Thymus (tissue), 11 donors: ENCODE results near the gene SHOC1. TPM values are rescaled to one million over a fixed set of nuclear protein-coding genes. Genes with fewer than 3 reads are reported as not detected.
"Not testable (repeated sequence)": the region's sequence is repeated elsewhere in the genome, so short reads cannot be mapped to it uniquely, and the experiment has no call there.

ENCODE experiments used
- DNase-seq, 9 donors: peaks; one replicate each; pipeline ENCODE4 v3.0.0-alpha.2; 2013; ENCODE audit warnings: low spot score in 9 of 9, low read depth in 6 of 9, missing footprints in 1 of 9
- H3K27ac ChIP-seq, 2 donors: one replicate each; pipeline ENCODE4 v1.5.1; 2013; ENCODE audit warnings: control low read depth in 1 of 2, low read depth in 1 of 2, low read length in 1 of 2, mild to moderate bottlenecking in 1 of 2, moderate library complexity in 1 of 2
- H3K27me3 ChIP-seq, 2 donors: one replicate each; pipeline ENCODE4 v1.5.1; 2013; ENCODE audit warnings: low read length in 1 of 2; ENCODE audit not compliant: control insufficient read depth in 2 of 2, insufficient read depth in 1 of 2
- H3K36me3 ChIP-seq, 2 donors: one replicate each; pipeline ENCODE4 v1.5.1; 2013; ENCODE audit warnings: low read length in 1 of 2, mild to moderate bottlenecking in 1 of 2, moderate library complexity in 1 of 2; ENCODE audit not compliant: control insufficient read depth in 2 of 2, insufficient read depth in 2 of 2
- H3K4me1 ChIP-seq, 2 donors: one replicate each; pipeline ENCODE4 v1.5.1; 2013; ENCODE audit warnings: low read length in 2 of 2; ENCODE audit not compliant: control insufficient read depth in 2 of 2, insufficient read depth in 2 of 2
- H3K4me3 ChIP-seq, 2 donors: one replicate each; pipeline ENCODE4 v1.5.1; 2013; ENCODE audit warnings: low read length in 2 of 2, control low read depth in 1 of 2, mild to moderate bottlenecking in 1 of 2
- H3K9me3 ChIP-seq, 2 donors: one replicate each; pipeline ENCODE4 v1.5.1; 2013; ENCODE audit warnings: low read length in 1 of 2, mild to moderate bottlenecking in 1 of 2; ENCODE audit not compliant: control insufficient read depth in 2 of 2, insufficient read depth in 1 of 2
- WGBS: extraction: QIAGEN DNeasy Blood & Tissue Kit; methylation state at CpG from one replicate; pipeline ENCODE4 v1.1.7; 2013; 5-methylcytosine and 5-hydroxymethylcytosine counted together
- polyA plus RNA-seq: library from polyadenylated mRNA; stranded (reverse); fragments of 200-250 nt; gene quantifications from one replicate; pipeline ENCODE4 v1.2.3, GENCODE V29; 2013
- total RNA-seq: library from RNA; stranded (reverse); fragments of 120-200 nt; gene quantifications from one replicate; pipeline ENCODE4 v1.2.4, GENCODE V29; 2013
- donor health status: healthy.

The SHOC1 gene
- total and polyA plus RNA-seq, 2 donors = under 0.01 to 0.14 TPM

DNA sequence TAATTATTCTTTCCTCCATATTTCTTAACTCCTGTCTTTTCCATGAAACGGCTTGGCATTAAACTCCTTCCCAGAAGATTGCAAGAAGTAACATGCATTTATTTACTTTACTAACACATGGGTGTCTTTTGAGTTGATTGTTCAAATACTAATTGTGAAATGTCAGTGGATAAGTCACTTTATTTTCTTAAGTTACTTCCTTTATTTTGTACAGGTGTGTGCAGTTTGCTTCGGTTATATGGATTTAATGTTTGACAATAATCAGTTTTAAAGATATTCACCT, 761 bp upstream of the SHOC1 start:
- Histone ChIP-seq H3K36me3 (no peaks in the 10 kb centered on the region), H3K4me1 (no peaks in the 10 kb centered on the region), H3K27ac (no peak overlapping the region), H3K27me3 (no peaks in the 10 kb centered on the region), H3K9me3 (no peaks in the 10 kb centered on the region), H3K4me3 (no peak overlapping the region)
- DNase-seq = no peak
- 96% methylated on average over 2 of the region's 2 CpGs for WGBS

DNA sequence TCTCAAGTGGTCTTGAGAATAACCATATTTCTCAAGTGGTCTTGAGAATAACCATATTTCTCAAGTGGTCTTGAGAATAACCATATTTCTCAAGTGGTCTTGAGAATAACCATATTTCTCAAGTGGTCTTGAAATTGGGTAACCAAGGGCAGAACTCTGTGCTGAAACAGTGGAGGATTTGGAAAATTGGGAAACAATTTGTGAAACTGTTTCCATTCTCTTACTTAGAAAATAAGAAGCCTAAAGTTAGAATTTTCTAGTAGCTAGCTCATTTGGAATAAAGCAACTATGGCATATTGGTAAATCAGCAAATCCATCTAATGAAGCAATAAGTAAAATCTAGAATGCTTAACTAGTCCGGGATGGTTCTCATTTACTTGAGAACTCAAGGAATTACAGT, 2.9 kb downstream of the SHOC1 start:
- not testable (repeated sequence) for H3K27ac ChIP-seq

DNA sequence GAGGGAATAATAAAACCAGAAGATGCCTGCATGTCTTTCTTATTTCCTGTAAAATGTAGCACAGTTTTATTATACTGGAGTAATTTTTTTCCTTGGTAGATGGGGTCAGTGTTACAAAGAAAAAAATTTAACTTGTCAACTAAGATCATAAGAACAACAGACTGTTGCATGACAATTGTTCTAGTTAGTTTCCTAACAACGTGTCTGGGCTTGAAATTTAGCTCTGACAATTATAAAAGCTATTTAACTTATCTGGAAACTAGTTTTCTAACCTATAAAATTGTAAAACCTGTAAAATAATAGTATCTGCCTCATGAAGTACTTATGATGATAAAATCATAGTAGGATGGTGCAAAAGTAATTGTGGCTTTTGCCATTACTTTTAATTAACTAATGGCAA, 4.9 kb downstream of the SHOC1 start:
- no peak overlapping the region for H3K4me3 ChIP-seq
- no peaks in the 10 kb centered on the region for H3K36me3 ChIP-seq
- H3K27ac ChIP-seq = no peak overlapping the region
- WGBS = 89% methylated on average over 1 of the region's 1 CpG
- no peak for DNase-seq
- no peaks in the 10 kb centered on the region for H3K27me3 ChIP-seq
- no peaks in the 10 kb centered on the region for H3K9me3 ChIP-seq
- no peaks in the 10 kb centered on the region for H3K4me1 ChIP-seq

More for the DNA sequence above, 2.9 kb downstream of the SHOC1 start:
- not testable (repeated sequence) for H3K4me3 ChIP-seq, H3K4me1 ChIP-seq, DNase-seq, H3K27me3 ChIP-seq, H3K9me3 ChIP-seq, H3K36me3 ChIP-seq
- WGBS = 97% methylated on average over 1 of the region's 1 CpG

DNA sequence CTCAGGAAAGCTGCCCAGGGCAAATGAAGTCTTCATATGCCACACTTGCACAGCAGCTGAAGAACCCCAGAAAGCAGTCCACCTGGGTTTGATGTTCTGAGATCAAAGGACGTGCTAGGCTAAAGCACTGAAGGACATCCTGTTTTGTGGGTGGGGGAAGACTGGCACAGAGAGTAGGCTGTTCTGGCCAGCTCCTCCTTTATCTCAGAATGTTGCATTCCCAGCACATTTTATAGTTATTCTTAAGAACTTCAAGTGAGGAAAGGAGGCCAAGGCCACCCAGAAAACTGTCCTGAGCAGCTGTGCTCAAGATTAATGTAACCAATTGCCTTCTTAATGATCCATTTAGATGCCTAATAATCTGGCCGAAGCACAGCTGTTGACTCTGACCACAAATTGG, 10.9 kb downstream of the SHOC1 start:
- Histone ChIP-seq H3K9me3 (no peaks in the 10 kb centered on the region), H3K27me3 (no peaks in the 10 kb centered on the region), H3K4me1 (no peaks in the 10 kb centered on the region), H3K36me3 (no peaks in the 10 kb centered on the region), H3K4me3 (no peak overlapping the region), H3K27ac (no peak overlapping the region)
- no peak for DNase-seq
- WGBS = 85% methylated on average over 2 of the region's 2 CpGs

DNA sequence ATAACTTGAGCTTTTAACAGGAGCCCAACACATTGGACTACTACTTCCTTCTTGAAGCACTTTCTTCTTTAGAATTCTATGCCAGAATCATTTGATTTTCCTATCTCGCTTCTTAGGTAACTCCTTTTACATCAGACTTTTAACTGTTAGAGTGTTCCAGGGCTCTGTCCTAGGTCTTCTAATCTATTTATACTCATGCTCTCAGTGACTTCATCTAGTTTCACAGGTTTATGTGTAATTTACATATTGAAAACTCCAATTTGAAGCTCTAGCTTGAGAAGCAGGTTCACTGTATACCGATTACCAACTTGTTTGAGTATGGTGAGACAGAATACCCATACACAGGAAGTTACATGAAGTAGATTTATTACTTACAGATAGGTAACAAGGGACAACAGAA, 11.3 kb downstream of the SHOC1 start:
- DNase-seq = no peak
- no peaks in the 10 kb centered on the region for H3K27me3 ChIP-seq
- H3K4me3 ChIP-seq = no peak overlapping the region
- no peaks in the 10 kb centered on the region for H3K4me1 ChIP-seq
- H3K9me3 ChIP-seq = no peaks in the 10 kb centered on the region
- WGBS = 95% methylated on average over 2 of the region's 2 CpGs
- no peak overlapping the region for H3K27ac ChIP-seq
- no peaks in the 10 kb centered on the region for H3K36me3 ChIP-seq

DNA sequence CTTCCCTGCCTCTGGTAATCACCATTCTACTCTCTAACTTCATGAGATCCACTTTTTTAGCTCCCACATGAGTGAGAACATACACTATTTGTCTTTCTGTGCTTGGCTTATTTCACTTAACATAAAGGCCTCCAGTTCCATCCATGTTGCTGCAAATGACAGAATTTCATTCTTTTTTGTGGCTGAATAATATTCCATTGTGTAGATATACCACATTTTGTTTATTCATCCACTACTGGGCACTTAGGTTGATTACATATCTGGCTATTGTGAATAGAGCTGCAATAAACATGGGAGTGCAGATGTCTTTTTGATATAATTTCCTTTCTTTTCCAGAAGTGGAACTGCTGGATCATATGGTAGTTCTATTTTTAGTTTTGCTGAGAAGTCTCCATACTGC, 28.7 kb downstream of the SHOC1 start:
- Histone ChIP-seq H3K27me3 (no peaks in the 10 kb centered on the region), H3K4me3 (no peak overlapping the region), H3K4me1 (no peaks in the 10 kb centered on the region), H3K36me3 (no peaks in the 10 kb centered on the region), H3K9me3 (peaks cover 0 to 8% of the 10 kb centered on the region in 2 donors), H3K27ac (no peak overlapping the region)
- DNase-seq = no peak

DNA sequence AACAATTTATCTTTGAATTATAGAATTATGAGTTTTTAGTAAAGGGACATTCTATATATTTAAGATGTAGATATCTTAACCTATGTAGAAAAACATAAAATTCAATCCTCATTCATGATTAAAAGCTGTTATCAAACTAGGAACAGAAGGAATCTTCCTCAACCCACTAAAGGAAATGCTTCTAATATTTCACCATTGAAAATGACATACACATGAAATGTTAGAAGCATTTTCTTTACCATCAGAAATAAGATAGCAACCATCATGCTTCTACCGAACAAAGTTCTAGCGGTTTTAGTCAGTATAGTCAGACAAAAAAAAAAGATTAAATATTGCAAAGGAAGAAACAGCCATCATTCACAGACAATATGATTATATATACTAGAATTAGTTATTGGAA, 32.2 kb downstream of the SHOC1 start:
- Histone ChIP-seq H3K36me3 (no peaks in the 10 kb centered on the region), H3K4me3 (no peak overlapping the region), H3K27ac (no peak overlapping the region), H3K4me1 (no peaks in the 10 kb centered on the region), H3K27me3 (no peaks in the 10 kb centered on the region), H3K9me3 (peaks cover 0 to 8% of the 10 kb centered on the region in 2 donors)
- DNase-seq = no peak
- WGBS = 0% methylated on average over 2 of the region's 2 CpGs

DNA sequence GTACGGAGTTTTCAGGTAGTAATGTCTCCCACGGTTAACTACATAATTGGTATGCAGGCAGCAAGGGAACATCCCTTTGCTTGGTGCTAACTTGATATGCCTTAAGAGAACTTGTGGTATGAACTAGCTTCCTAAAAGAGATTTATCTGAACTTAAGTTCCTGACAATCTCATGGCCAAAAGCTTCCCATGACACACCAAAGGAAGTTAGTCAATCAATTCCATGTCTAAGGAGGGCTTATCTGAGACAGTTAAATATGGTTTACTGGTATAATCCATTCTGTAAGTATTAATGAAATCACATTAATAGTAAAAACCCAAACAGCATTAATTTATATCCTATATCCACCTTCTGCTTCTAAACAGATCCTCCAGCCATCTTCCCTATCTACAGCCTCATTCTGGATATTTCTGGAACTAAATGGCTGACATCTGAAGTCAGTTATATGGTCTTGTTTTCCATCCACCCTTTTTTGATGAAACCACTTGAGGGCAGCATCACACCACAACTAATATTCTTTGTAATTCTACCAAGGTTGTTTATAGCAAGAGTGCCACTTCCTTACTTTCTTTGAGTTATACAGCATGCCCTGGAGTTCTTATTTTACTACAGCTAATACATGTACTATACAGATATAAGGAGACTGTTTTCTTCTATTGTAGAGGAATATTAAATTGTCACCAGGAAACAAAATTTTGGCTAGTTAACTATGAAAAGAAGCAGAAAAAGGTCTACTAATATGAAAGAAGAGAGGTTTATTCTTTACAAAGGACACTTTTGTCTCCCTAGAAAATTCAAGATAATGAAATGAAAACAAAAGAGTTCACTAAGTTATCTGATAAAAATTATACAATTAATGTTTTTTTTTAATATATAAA, 34.7 kb downstream of the SHOC1 start:
- Histone ChIP-seq H3K27ac (no peak overlapping the region), H3K4me1 (no peaks in the 10 kb centered on the region), H3K9me3 (no peaks in the 10 kb centered on the region), H3K27me3 (no peaks in the 10 kb centered on the region), H3K4me3 (no peak overlapping the region), H3K36me3 (no peaks in the 10 kb centered on the region)
- 94% methylated on average over 2 of the region's 2 CpGs for WGBS
- peak; percentile 37 to 86 (median 70) for DNase-seq

DNA sequence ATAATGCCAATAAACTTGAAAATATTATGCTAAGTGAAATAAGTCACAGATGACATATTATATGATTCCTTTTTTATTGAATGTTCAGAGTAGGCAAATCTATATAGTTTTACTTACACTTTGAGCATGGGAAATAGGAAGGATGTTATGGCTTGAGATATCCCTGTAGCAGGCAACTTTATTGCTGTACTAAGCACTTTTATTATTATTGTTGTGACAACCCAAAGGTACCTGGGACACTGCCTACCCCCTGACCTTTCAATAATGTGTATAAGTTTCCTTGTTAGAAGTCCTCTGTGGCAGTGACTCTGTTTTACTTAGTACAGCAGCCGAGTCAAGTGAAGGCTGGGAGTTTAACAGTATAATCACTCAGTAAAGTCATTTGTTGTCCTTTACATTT, 39.9 kb downstream of the SHOC1 start:
- Histone ChIP-seq H3K27me3 (no peaks in the 10 kb centered on the region), H3K4me1 (no peaks in the 10 kb centered on the region), H3K27ac (no peak overlapping the region), H3K36me3 (no peaks in the 10 kb centered on the region), H3K4me3 (no peak overlapping the region), H3K9me3 (no peaks in the 10 kb centered on the region)
- whole genome bisulfite sequencing = 98% methylated on average over 1 of the region's 1 CpG
- no peak for DNase-seq
